ENCODE data around the gene KHSRP.

DNA sequence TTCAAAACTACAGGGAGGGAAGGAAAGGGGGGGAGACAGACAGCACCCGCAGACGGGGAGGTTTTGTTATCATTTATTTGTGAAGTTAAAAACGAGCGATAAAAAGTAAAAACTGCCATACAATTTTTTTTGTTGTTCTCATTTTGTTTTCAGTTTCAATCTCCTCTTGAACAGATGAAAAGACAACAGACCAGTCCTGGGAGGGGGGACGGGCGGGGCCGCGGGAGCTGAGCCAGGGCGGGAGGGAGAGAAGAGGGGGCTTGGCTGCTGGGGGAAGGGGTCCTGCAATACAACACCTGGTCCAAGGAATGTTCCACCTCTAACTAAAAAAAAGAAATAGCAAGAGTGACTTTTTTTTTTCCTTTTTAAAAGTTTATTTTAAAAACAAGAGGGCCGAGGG is 11.3 kb downstream of the KHSRP start:
- no peak for TF ChIP-seq EP300 (IDR thresholded peaks at IDR 0.05)
- no peak for TF ChIP-seq POLR2A (IDR thresholded peaks at IDR 0.05)
- TF ChIP-seq, protein P1, sequence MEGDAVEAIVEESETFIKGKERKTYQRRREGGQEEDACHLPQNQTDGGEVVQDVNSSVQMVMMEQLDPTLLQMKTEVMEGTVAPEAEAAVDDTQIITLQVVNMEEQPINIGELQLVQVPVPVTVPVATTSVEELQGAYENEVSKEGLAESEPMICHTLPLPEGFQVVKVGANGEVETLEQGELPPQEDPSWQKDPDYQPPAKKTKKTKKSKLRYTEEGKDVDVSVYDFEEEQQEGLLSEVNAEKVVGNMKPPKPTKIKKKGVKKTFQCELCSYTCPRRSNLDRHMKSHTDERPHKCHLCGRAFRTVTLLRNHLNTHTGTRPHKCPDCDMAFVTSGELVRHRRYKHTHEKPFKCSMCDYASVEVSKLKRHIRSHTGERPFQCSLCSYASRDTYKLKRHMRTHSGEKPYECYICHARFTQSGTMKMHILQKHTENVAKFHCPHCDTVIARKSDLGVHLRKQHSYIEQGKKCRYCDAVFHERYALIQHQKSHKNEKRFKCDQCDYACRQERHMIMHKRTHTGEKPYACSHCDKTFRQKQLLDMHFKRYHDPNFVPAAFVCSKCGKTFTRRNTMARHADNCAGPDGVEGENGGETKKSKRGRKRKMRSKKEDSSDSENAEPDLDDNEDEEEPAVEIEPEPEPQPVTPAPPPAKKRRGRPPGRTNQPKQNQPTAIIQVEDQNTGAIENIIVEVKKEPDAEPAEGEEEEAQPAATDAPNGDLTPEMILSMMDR (IDR thresholded peaks at IDR 0.05), result no peak
- no peak for TF ChIP-seq POLR2AphosphoS5 (IDR thresholded peaks at IDR 0.05)
